Neuronal stem cell (in vitro differentiated cells): ENCODE measurements around the gene OSTM1.

ENCODE experiments used
- DNase-seq: peaks from one replicate; pipeline ENCODE4 v3.0.0-alpha.2; 2013; ENCODE audit warnings: low spot score
- H2AFZ ChIP-seq: one replicate; pipeline ENCODE4 v1.6.1; 2013; ENCODE audit warnings: mild to moderate bottlenecking, low read length, inconsistent platforms
- H2AK5ac ChIP-seq: 2 replicates; pipeline ENCODE4 v1.6.1; 2013; ENCODE audit warnings: low read depth, mild to moderate bottlenecking, inconsistent platforms, low read length, moderate library complexity, mixed read lengths
- H2BK120ac ChIP-seq: 2 replicates; pipeline ENCODE4 v1.6.1; 2013; ENCODE audit warnings: low read depth, mild to moderate bottlenecking, inconsistent platforms, low read length, moderate library complexity, mixed read lengths
- H2BK12ac ChIP-seq: one replicate; pipeline ENCODE4 v1.6.1; 2013; ENCODE audit warnings: low read length, inconsistent platforms
- H2BK15ac ChIP-seq: 2 replicates; pipeline ENCODE4 v1.6.1; 2013; ENCODE audit warnings: mild to moderate bottlenecking, low read length, inconsistent platforms, mixed read lengths
- H2BK5ac ChIP-seq: one replicate; pipeline ENCODE4 v1.6.1; 2013; ENCODE audit warnings: inconsistent platforms, mild to moderate bottlenecking, low read length, moderate library complexity
- H3K14ac ChIP-seq: one replicate; pipeline ENCODE4 v1.6.1; 2013; ENCODE audit warnings: low read length, inconsistent platforms
- H3K18ac ChIP-seq: 2 replicates; pipeline ENCODE4 v1.6.1; 2013; ENCODE audit warnings: low read length, inconsistent platforms
- H3K23ac ChIP-seq: 2 replicates; pipeline ENCODE4 v1.6.1; 2013; ENCODE audit warnings: low read depth, mild to moderate bottlenecking, mixed read lengths, low read length, inconsistent platforms; ENCODE audit not compliant: poor library complexity
- H3K27ac ChIP-seq: replicated peaks from 3 replicates; pipeline ENCODE4 v1.5.1; 2013; ENCODE audit warnings: low read length, inconsistent platforms
- H3K27me3 ChIP-seq, 3 experiments: 2 replicates each; pipeline ENCODE4 v1.6.1; 2013; ENCODE audit warnings: low read length in 3 of 3, mild to moderate bottlenecking in 2 of 3, inconsistent platforms in 1 of 3, low read depth in 1 of 3, mixed read lengths in 1 of 3, moderate library complexity in 1 of 3; ENCODE audit not compliant: control insufficient read depth in 3 of 3, insufficient read depth in 3 of 3
- H3K36me3 ChIP-seq, 2 donors: replicated peaks in 1 of 2; 2 replicates each; pipeline ENCODE4 v1.6.1; 2013; ENCODE audit warnings: low read length in 2 of 2; ENCODE audit not compliant: control insufficient read depth in 2 of 2, insufficient read depth in 2 of 2
- H3K4ac ChIP-seq: 2 replicates; pipeline ENCODE4 v1.6.1; 2013; ENCODE audit warnings: inconsistent platforms, mild to moderate bottlenecking, low read length, moderate library complexity
- H3K4me1 ChIP-seq, 2 donors: 1 replicate in 1 of 2; 2 replicates in 1 of 2; pipeline ENCODE4 v1.6.1; 2013; ENCODE audit warnings: low read length in 2 of 2, low read depth in 1 of 2; ENCODE audit not compliant: control insufficient read depth in 2 of 2, insufficient read depth in 1 of 2
- H3K4me2 ChIP-seq: one replicate; pipeline ENCODE4 v1.6.1; 2013; ENCODE audit warnings: mild to moderate bottlenecking, low read length, inconsistent platforms; ENCODE audit not compliant: insufficient read depth, poor library complexity, severe bottlenecking
- H3K4me3 ChIP-seq, 2 donors: 2 replicates each; pipeline ENCODE4 v1.5.1; 2013; ENCODE audit warnings: low read length in 2 of 2, mild to moderate bottlenecking in 2 of 2, inconsistent platforms in 1 of 2, moderate library complexity in 1 of 2
- H3K79me1 ChIP-seq: one replicate; pipeline ENCODE4 v1.6.1; 2013; ENCODE audit warnings: low read depth, mild to moderate bottlenecking, inconsistent platforms, low read length, moderate library complexity
- H3K9ac ChIP-seq: one replicate; pipeline ENCODE4 v1.6.1; 2013; ENCODE audit warnings: mild to moderate bottlenecking, low read depth, low read length, inconsistent platforms; ENCODE audit not compliant: poor library complexity
- H3K9me3 ChIP-seq, 2 donors: replicated peaks in 1 of 2; 2 replicates each; pipeline versions ENCODE3 to v1.6.1; 2013; ENCODE audit warnings: low read length in 2 of 2, mild to moderate bottlenecking in 2 of 2, inconsistent platforms in 1 of 2, low read depth in 1 of 2, mixed read lengths in 1 of 2, moderate library complexity in 1 of 2; ENCODE audit not compliant: control insufficient read depth in 2 of 2, insufficient read depth in 1 of 2
- H4K8ac ChIP-seq: one replicate; pipeline ENCODE4 v1.6.1; 2013; ENCODE audit warnings: low read depth, mild to moderate bottlenecking, inconsistent platforms, low read length, moderate library complexity
- H4K91ac ChIP-seq: one replicate; pipeline ENCODE4 v1.6.1; 2013; ENCODE audit warnings: low read length, low read depth, mild to moderate bottlenecking, inconsistent platforms; ENCODE audit not compliant: poor library complexity
- WGBS, 2 donors: extraction: QIAGEN DNeasy Blood & Tissue Kit; methylation state at CpG; one replicate each; pipeline ENCODE4 v1.1.7; 2013; ENCODE audit warnings: missing lambda C conversion rate in 2 of 2, mixed read lengths in 1 of 2; ENCODE audit not compliant: insufficient read length in 2 of 2, insufficient replicate concordance in 1 of 2; ENCODE audit errors: extremely low coverage in 2 of 2; 5-methylcytosine and 5-hydroxymethylcytosine counted together

The OSTM1 gene

DNA sequence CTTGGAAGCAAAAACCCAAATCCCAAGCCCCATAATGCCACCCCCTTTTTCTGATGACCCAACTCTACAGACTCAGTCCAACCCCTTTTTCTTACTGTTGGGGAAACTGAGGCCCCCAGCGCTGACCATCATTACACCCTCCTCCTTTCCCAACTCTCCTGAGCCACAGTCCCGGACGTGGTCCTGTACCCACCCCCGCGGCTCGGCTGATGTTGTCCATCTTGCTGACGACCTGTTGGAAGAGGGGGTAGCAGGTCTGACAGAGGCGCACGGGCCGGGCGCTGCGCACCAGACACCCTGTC, 533 bp downstream of the OSTM1 start:
- WGBS, 2 donors: no CpG with 5 or more reads among the region's 12 CpGs

DNA sequence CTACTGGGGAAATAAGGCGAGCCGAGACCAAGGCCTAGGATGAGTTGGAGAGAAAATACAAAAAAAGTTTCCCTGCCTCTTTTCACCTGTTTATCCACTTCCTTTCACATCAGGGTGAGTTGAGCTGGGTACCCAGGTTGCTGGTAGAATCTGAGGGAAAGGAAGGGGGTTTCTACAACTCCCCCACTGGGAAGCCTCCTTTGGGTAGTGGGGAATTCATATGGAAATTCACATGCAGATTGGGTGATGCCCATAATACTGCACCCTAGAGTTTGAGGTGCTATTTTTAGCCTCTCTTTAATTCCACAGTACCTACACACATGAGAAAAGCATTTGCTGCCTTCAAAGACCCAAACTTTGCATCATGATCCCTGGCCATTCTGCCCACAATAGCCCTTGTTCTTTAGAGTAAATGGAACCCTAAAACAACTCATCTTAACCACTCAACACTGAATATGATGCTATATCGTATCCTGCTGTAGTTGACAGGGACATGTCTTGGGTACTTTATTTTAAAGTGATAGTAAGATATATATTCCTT, 2.7 kb downstream of the OSTM1 start:
- Histone ChIP-seq H2AFZ (no peak overlapping the region), H2BK120ac (no peak overlapping the region), H3K23ac (no peak overlapping the region), H3K27ac (no peak overlapping the region), H3K4me3 (no peak overlapping the region), H2BK5ac (no peak overlapping the region), H2BK15ac (no peak overlapping the region), H3K9me3 (no peaks in the 10 kb centered on the region), H4K8ac (no peak overlapping the region), H2AK5ac (no peak overlapping the region), H3K4me1 (peaks cover 0 to 4% of the 10 kb centered on the region in 2 donors), H3K18ac (no peak overlapping the region), H4K91ac (no peak overlapping the region), H2BK12ac (no peak overlapping the region), H3K4ac (no peak overlapping the region), H3K9ac (no peak overlapping the region), H3K36me3 (no peaks in the 10 kb centered on the region), H3K79me1 (no peaks in the 10 kb centered on the region), H3K27me3 (no peaks in the 10 kb centered on the region), H3K4me2 (no peak overlapping the region), H3K14ac (no peak overlapping the region)
- WGBS, 2 donors: no CpG with 5 or more reads among the region's 3 CpGs
- DNase-seq: no peak

More for the DNA sequence above, 533 bp downstream of the OSTM1 start:
- Histone ChIP-seq H3K18ac (peak overlapping the region; percentile 98), H3K23ac (peak overlapping the region; percentile 89), H3K9me3 (no peaks in the 10 kb centered on the region), H2BK120ac (no peak overlapping the region), H3K9ac (peak overlapping the region; percentile 96), H3K36me3 (no peaks in the 10 kb centered on the region), H4K91ac (peak overlapping the region; percentile 64), H3K4me3 (peak overlapping the region; percentile 91 to 94), H3K4ac (no peak overlapping the region), H2BK12ac (no peak overlapping the region), H3K79me1 (no peaks in the 10 kb centered on the region), H4K8ac (peak overlapping the region; percentile 29), H2BK5ac (peak overlapping the region; percentile 48), H3K27ac (no peak overlapping the region), H2AFZ (peak overlapping the region; percentile 99), H3K14ac (peak overlapping the region; percentile 99), H3K27me3 (no peaks in the 10 kb centered on the region), H3K4me1 (peaks cover 0 to 4% of the 10 kb centered on the region in 2 donors), H3K4me2 (peak overlapping the region; percentile 83), H2AK5ac (peak overlapping the region; percentile 66), H2BK15ac (no peak overlapping the region)
- no peak for DNase-seq

DNA sequence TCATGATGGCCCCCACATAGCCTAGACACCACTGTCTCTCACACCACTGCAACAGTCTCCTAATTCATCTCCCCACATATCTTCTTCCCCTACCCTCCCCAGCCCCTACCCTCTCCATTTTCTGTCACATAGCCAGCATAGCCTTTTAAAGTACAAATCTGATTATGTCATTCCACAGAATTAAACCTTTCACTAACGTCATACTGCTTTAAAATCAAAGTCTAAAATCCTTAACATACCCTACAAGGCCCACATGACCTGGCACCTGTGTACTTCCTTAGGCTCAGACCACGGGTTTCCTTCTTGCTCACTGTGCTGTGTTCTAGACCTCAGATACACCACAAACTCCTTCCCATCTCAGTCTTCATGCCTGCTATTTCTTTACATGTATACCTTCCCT, 5.9 kb downstream of the OSTM1 start:
- Histone ChIP-seq H2BK120ac (no peak overlapping the region), H3K27me3 (no peaks in the 10 kb centered on the region), H3K27ac (no peak overlapping the region), H3K4me3 (no peak overlapping the region), H2AK5ac (no peak overlapping the region), H3K4me2 (no peak overlapping the region), H3K79me1 (no peaks in the 10 kb centered on the region), H3K18ac (no peak overlapping the region), H3K4me1 (no peaks in the 10 kb centered on the region), H2BK5ac (no peak overlapping the region), H3K9me3 (no peaks in the 10 kb centered on the region), H3K23ac (no peak overlapping the region), H3K36me3 (peaks cover 0 to 14% of the 10 kb centered on the region in 2 donors), H3K9ac (no peak overlapping the region), H3K14ac (no peak overlapping the region), H4K91ac (no peak overlapping the region), H3K4ac (no peak overlapping the region), H2BK15ac (no peak overlapping the region), H2AFZ (no peak overlapping the region), H2BK12ac (no peak overlapping the region), H4K8ac (no peak overlapping the region)
- DNase-seq: no peak
- WGBS, 2 donors: no CpG with 5 or more reads among the region's 2 CpGs

DNA sequence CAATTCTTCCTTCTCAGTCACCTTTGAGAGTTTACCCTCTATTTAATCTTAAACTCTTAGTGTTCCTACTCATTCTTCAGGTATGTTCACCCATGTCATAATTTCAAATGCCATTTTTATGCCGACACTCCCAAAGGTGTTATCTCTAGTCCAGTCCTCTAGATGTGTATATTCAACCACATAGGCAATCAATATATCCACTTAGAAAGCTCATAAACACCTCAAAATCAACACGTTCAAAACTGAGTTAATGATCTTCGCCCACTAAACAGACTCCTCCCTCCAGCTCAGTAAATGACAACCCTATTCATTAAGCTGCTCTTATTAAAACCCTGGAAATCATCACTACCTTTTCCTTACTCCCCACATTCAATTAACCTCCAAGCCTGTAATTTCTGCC, 6.4 kb downstream of the OSTM1 start:
- Histone ChIP-seq H3K4me3 (no peak overlapping the region), H3K9me3 (no peaks in the 10 kb centered on the region), H2AFZ (no peak overlapping the region), H3K4me1 (no peaks in the 10 kb centered on the region), H3K4ac (no peak overlapping the region), H2BK120ac (no peak overlapping the region), H3K9ac (no peak overlapping the region), H3K18ac (no peak overlapping the region), H2BK12ac (no peak overlapping the region), H4K91ac (no peak overlapping the region), H2BK15ac (no peak overlapping the region), H3K23ac (no peak overlapping the region), H3K79me1 (no peaks in the 10 kb centered on the region), H3K14ac (no peak overlapping the region), H3K27ac (no peak overlapping the region), H2BK5ac (no peak overlapping the region), H3K4me2 (no peak overlapping the region), H4K8ac (no peak overlapping the region), H3K36me3 (peaks cover 0 to 19% of the 10 kb centered on the region in 2 donors), H3K27me3 (no peaks in the 10 kb centered on the region), H2AK5ac (no peak overlapping the region)
- DNase-seq: no peak
- no CpG with 5 or more reads among the region's 3 CpGs for WGBS, 2 donors
